GM12865 (cell line): ENCODE data around the gene PCBP3.

Source experiments
- DNase-seq: peaks from one replicate; pipeline ENCODE4 v3.0.0; 2010; ENCODE audit warnings: low read depth
- H3K4me3 ChIP-seq: 2 replicates; pipeline ENCODE4 v1.5.1; 2011; ENCODE audit warnings: mild to moderate bottlenecking, low read depth, low read length, control low read depth
- CTCF ChIP-seq: IDR thresholded peaks from 2 replicates; pipeline ENCODE4 v1.5.1; 2011; ENCODE audit warnings: low read length, control low read depth, low read depth, inconsistent platforms; ENCODE audit not compliant: insufficient read depth; ENCODE audit errors: missing control alignments

The PCBP3 gene

GRCh38 chr21:45863751-45864150 is 220.2 kb downstream of the PCBP3 start:
- TF ChIP-seq CTCF = no peak
- no peak for DNase-seq
- H3K4me3 ChIP-seq = no peak overlapping the region

- H3K4me3 ChIP-seq = no peak overlapping the region
- no peak for TF ChIP-seq CTCF
- DNase-seq = no peak
Measured at GRCh38 chr21:45864436-45864835, 220.9 kb downstream of the PCBP3 start.

- no peak overlapping the region for H3K4me3 ChIP-seq
- no peak for TF ChIP-seq CTCF
- no peak for DNase-seq
Measured at GRCh38 chr21:45865106-45865835, 221.7 kb downstream of the PCBP3 start.

- no peak for DNase-seq
- H3K4me3 ChIP-seq = no peak overlapping the region
- TF ChIP-seq CTCF = no peak
Measured at GRCh38 chr21:45866551-45866950, 223.0 kb downstream of the PCBP3 start.

GRCh38 chr21:45867041-45867666 is 223.6 kb downstream of the PCBP3 start:
- no peak for TF ChIP-seq CTCF

GRCh38 chr21:45867671-45868081 is 224.2 kb downstream of the PCBP3 start:
- no peak overlapping the region for H3K4me3 ChIP-seq
- DNase-seq = no peak
- no peak for TF ChIP-seq CTCF

More at GRCh38 chr21:45867041-45867666, 223.6 kb downstream of the PCBP3 start:
- H3K4me3 ChIP-seq = no peak overlapping the region
- no peak for DNase-seq
